OCI-LY7 (cell line): ENCODE data around the gene PEPD. TPM values are rescaled to one million over a fixed set of nuclear protein-coding genes. Genes with fewer than 3 reads are reported as not detected.

Experiments
- BruUV-seq: library from RNA; stranded (reverse); fragments of 400-500 nt; replicated peaks from 2 replicates; lab custom pipeline; 2021; lab: Mats Ljungman, UMichigan
- CTCF ChIA-PET: fragments of 300-600 bp; sonication (Branson Sonifier 250); formaldehyde crosslinking; loops from one replicate; lab custom pipeline; 2022; ENCODE audit warnings: antibody characterized with exemption; ENCODE audit not compliant: unreplicated experiment; lab: Charles Lee
- POLR2A ChIA-PET: fragments of 300-600 bp; sonication (Branson Sonifier 250); formaldehyde crosslinking; loops from one replicate; lab custom pipeline; 2022; ENCODE audit warnings: antibody characterized with exemption; lab: Charles Lee
- DNase-seq: peaks from one replicate; pipeline ENCODE4 v3.0.0-alpha.2; 2015; ENCODE audit warnings: low spot score
- H2AFZ ChIP-seq: fragments of 200-600 bp; sonication (generic), shearing (Covaris generic); 2 replicates; pipeline ENCODE4 v1.6.1; 2014; ENCODE audit warnings: mild to moderate bottlenecking, antibody characterized with exemption, low read length, moderate library complexity
- H3K27ac ChIP-seq: fragments of 200-600 bp; sonication (generic); 2 replicates; pipeline ENCODE4 v1.5.1; 2014; ENCODE audit warnings: mixed run types, low read depth, mild to moderate bottlenecking, moderate library complexity, low read length, inconsistent platforms; ENCODE audit not compliant: poor library complexity, severe bottlenecking
- H3K36me3 ChIP-seq: fragments of 200-600 bp; sonication (generic); 2 replicates; pipeline ENCODE4 v1.6.1; 2014; ENCODE audit warnings: mild to moderate bottlenecking, antibody characterized with exemption, low read length, moderate library complexity, mixed read lengths; ENCODE audit not compliant: insufficient read depth
- H3K4me1 ChIP-seq: fragments of 200-600 bp; sonication (generic); 2 replicates; pipeline ENCODE4 v1.5.1; 2014; ENCODE audit warnings: mild to moderate bottlenecking, low read length; ENCODE audit not compliant: insufficient read depth, poor library complexity, severe bottlenecking
- H3K4me2 ChIP-seq: fragments of 200-600 bp; sonication (generic); 2 replicates; pipeline ENCODE4 v1.6.1; 2014; ENCODE audit warnings: mild to moderate bottlenecking, low read length
- H3K4me3 ChIP-seq: fragments of 200-600 bp; sonication (generic); 2 replicates; pipeline ENCODE4 v1.5.1; 2014; ENCODE audit warnings: mild to moderate bottlenecking, low read depth, low read length; ENCODE audit not compliant: poor library complexity, severe bottlenecking
- H3K79me2 ChIP-seq: fragments of 200-600 bp; sonication (generic); 2 replicates; pipeline ENCODE4 v1.6.1; 2016; ENCODE audit warnings: low read depth, mild to moderate bottlenecking, low read length, moderate library complexity, mixed read lengths; ENCODE audit not compliant: insufficient read depth
- H3K9me2 ChIP-seq: fragments of 200-600 bp; sonication (generic); 2 replicates; pipeline ENCODE4 v1.6.1; 2016; ENCODE audit warnings: mild to moderate bottlenecking, low read length, mixed read lengths; ENCODE audit not compliant: insufficient read depth
- H3K9me3 ChIP-seq: fragments of 200-600 bp; sonication (generic); 2 replicates; pipeline ENCODE4 v1.6.1; 2014; ENCODE audit warnings: mild to moderate bottlenecking, mixed run types, low read length, mixed read lengths
- H4K20me1 ChIP-seq: fragments of 200-600 bp; sonication (generic); 2 replicates; pipeline ENCODE4 v1.6.1; 2014; ENCODE audit warnings: mild to moderate bottlenecking, antibody characterized with exemption, low read length, moderate library complexity, mixed read lengths; ENCODE audit not compliant: insufficient read depth
- EZH2phosphoT487 ChIP-seq: fragments of 200-600 bp; sonication (generic); IDR thresholded peaks from 2 replicates; pipeline ENCODE4 v1.6.1; 2018; ENCODE audit warnings: low read depth, borderline replicate concordance, mild to moderate bottlenecking, mixed run types, antibody characterized with exemption, low read length, moderate library complexity, mixed read lengths
- intact Hi-C: fragments of 100-400 bp; cut with micrococcal nuclease; formaldehyde crosslinking; loops from one replicate; pipeline ENCODE4 v1.10.0; 2022; ENCODE audit not compliant: unreplicated experiment
- total RNA-seq, 2 experiments: library from RNA; depleted of rRNA in 1 of 2; stranded (reverse); fragments of >200 nt in 1 of 2; shearing (Covaris generic) in 1 of 2; gene quantifications; 2 replicates each; pipeline ENCODE4 v1.2.3, GENCODE V29; 2014 to 2022
- TF ChIP-seq, protein P1 (sequence below): fragments of 200-600 bp; sonication (generic); conservative IDR thresholded peaks from 2 replicates; pipeline ENCODE4 v1.5.1; 2014; ENCODE audit warnings: mild to moderate bottlenecking, antibody characterized with exemption, low read length, moderate library complexity, mixed read lengths

The PEPD gene
- total RNA-seq, 2 experiments from 2014 or later, result 24.4 to 29.7 TPM

DNA sequence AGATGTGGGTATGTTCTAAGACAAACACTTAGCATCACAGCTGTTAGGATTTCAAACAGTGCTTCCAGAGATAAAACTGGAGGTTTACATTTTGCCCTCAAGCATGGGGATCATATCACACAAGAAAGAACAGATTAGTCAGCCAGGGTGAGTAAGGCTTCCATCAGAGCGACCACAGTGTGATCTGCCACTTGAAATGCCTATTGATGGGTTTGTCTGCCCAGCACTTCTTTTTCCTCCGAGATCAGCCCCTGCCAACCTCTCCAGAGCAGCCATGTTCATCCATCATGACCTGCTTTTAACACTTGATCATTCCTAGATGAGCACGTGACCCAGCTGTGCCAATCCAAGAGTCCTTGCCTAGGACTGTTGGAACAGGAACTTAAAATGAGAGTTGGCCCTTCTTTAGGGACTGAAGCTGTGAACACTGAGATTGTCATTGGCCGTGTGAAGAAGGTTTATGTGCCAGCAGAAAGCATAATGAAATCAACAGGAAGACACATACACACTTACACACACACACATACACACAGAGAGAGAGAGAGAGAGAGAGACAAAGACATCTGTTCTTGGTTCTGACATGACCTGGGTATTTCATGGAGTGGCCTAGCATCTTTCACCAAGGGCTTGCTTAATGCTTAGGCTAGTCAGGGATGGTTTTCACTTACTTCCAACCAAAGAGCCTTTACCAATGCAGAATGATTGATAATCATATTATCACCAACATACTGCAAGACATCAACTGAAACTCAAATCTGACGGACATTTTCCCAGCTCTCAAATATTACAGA is 153.3 kb downstream of the PEPD start:
- H2AFZ ChIP-seq, result no peak overlapping the region
- H3K9me3 ChIP-seq, result no peaks in the 10 kb centered on the region
- H3K79me2 ChIP-seq, result no peaks in the 10 kb centered on the region
- peaks cover 11% of the 10 kb centered on the region for H3K4me1 ChIP-seq
- H4K20me1 ChIP-seq, result no peaks in the 10 kb centered on the region
- ChIA-PET CTCF (no interaction called here), POLR2A (interaction anchor here (0.6 kb wide), 1 partner anchor 30 kb away, joined by 3 read pairs; no protein-coding TSS in a partner anchor)
- H3K4me2 ChIP-seq, result no peak overlapping the region
- H3K36me3 ChIP-seq, result no peaks in the 10 kb centered on the region
- TF ChIP-seq, protein P1, sequence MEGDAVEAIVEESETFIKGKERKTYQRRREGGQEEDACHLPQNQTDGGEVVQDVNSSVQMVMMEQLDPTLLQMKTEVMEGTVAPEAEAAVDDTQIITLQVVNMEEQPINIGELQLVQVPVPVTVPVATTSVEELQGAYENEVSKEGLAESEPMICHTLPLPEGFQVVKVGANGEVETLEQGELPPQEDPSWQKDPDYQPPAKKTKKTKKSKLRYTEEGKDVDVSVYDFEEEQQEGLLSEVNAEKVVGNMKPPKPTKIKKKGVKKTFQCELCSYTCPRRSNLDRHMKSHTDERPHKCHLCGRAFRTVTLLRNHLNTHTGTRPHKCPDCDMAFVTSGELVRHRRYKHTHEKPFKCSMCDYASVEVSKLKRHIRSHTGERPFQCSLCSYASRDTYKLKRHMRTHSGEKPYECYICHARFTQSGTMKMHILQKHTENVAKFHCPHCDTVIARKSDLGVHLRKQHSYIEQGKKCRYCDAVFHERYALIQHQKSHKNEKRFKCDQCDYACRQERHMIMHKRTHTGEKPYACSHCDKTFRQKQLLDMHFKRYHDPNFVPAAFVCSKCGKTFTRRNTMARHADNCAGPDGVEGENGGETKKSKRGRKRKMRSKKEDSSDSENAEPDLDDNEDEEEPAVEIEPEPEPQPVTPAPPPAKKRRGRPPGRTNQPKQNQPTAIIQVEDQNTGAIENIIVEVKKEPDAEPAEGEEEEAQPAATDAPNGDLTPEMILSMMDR, result no peak
- no peak for TF ChIP-seq EZH2phosphoT487
- intact Hi-C loops, result no loop called here
- DNase-seq, result no peak
- no peaks in the 10 kb centered on the region for H3K9me2 ChIP-seq
- no peak overlapping the region for H3K4me3 ChIP-seq
- no peak overlapping the region for H3K27ac ChIP-seq
- BruUV-seq, result no TSS peak

DNA sequence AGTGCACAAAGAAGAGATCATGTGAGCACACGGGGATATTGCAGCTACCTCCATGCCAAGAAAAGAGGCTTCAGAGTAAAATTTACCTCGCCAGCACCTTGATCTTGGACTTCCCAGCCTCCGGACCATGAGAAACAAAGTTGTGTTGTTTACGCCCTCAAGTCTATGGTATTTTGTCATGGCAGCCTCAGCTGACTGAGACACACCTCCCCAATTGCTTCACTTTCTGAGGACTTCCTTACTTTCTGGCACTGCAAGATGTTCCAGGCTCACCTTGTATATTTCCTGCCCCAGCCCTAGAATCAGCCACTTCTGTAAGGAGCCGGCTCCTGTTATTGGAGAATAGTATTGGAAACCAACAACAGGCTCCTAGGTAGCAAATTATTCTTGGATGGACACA is 154.7 kb downstream of the PEPD start:
- Histone ChIP-seq H4K20me1 (no peaks in the 10 kb centered on the region), H2AFZ (no peak overlapping the region), H3K36me3 (no peaks in the 10 kb centered on the region), H3K4me1 (no peaks in the 10 kb centered on the region), H3K9me2 (no peaks in the 10 kb centered on the region), H3K9me3 (no peaks in the 10 kb centered on the region), H3K4me2 (no peak overlapping the region), H3K4me3 (no peak overlapping the region), H3K27ac (no peak overlapping the region), H3K79me2 (no peaks in the 10 kb centered on the region)
- CTCF ChIA-PET, result no interaction called here
- intact Hi-C loops, result no loop called here
- POLR2A ChIA-PET, result no interaction called here
- TF ChIP-seq EZH2phosphoT487, result no peak
- TF ChIP-seq, protein P1, result no peak
- DNase-seq, result no peak
- BruUV-seq, result no TSS peak

DNA sequence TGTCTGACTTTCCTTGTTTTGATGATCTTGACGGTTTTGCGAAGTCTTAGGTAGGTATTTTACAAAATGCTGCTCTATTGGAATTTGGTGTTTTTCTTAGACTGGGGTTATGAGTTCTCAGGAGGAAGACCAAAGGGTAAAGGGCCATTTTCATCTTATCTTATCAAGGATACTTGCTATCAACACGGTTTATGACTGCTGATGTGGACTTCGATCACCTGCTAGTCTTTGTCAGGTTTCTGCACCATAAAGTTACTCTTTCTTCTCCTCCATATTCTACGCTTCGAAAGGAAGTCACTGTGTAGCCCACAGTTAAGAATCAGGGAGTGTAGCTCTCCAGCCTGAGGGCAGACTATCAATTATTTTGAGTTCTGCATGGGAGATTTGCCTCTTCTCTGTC is 155.5 kb downstream of the PEPD start:
- Histone ChIP-seq H3K4me3 (no peak overlapping the region), H3K79me2 (no peaks in the 10 kb centered on the region), H2AFZ (no peak overlapping the region), H3K27ac (no peak overlapping the region), H3K9me2 (no peaks in the 10 kb centered on the region), H3K36me3 (no peaks in the 10 kb centered on the region), H3K9me3 (no peaks in the 10 kb centered on the region), H3K4me2 (no peak overlapping the region), H3K4me1 (no peaks in the 10 kb centered on the region), H4K20me1 (no peaks in the 10 kb centered on the region)
- ChIA-PET POLR2A (no interaction called here), CTCF (no interaction called here)
- no TSS peak for BruUV-seq
- TF ChIP-seq, protein P1, result no peak
- TF ChIP-seq EZH2phosphoT487, result no peak
- no peak for DNase-seq
- intact Hi-C loops, result no loop called here
